ENCODE measurements around the gene TGFBR3. TPM values are rescaled to one million over a fixed set of nuclear protein-coding genes. Genes with fewer than 3 reads are reported as not detected.
A peak's percentile ranks its signal among the peaks of the same experiment; 100 is the strongest.

Gene TGFBR3
- total and polyA plus RNA-seq, 4 donors = 3.6 to 81.5 (median 33.4) TPM

DNA sequence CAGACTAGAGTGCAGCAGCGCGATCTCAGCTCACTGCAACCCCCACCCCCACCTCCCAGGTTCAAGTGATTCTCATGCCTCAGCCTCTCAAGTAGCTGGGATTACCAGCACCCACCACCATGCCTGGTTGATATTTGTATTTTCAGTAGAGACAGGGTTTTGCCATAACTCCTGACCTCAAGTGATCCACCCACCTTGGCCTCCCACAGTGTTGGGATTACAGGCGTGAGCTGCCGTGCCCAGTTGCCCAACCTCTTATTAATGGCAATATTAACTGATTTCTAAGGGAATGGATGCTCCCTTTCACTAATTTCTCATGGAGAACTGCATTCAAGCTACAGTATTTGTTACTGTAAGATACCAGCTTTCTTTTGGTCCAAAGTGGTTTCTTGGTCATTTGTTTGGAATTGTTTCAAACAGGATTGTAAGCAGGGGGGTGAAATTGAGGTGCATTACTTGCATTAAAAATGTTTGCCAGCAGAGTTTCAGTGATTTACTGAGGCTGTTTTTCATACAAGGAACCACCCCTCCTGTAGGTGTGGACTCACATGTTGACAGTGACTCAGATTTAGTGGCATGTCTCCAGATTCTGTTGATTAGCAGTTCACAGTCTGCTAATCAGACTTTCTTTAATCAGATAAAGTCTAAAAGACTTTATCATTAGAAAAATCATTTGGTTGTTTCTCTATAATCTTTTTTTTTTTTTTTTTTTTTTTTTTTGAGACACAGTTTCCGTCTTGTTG, 3.9 kb upstream of the TGFBR3 start:
- intact Hi-C loops (cut with DNase I) = loop anchor here (5.0 kb wide), 3 partner anchors 148 to 198 kb away; no protein-coding TSS in a partner anchor
- Histone ChIP-seq H3K9me3 (ENCODE audit: control insufficient read depth, low read length) (no peaks in the 10 kb centered on the region), H3K27me3 (ENCODE audit: control insufficient read depth in 1 of 2, insufficient read depth in 2 of 2, low read length in 1 of 2) (no peaks in the 10 kb centered on the region), H3K4me1 (ENCODE audit: control insufficient read depth in 1 of 2, insufficient read depth in 2 of 2, low read length in 2 of 2) (no peaks in the 10 kb centered on the region), H3K36me3 (ENCODE audit: control insufficient read depth in 1 of 2, insufficient read depth in 2 of 2, low read length in 1 of 2) (no peaks in the 10 kb centered on the region), H3K27ac (ENCODE audit: low read depth in 1 of 2, low read length in 2 of 2) (no peak overlapping the region), H3K4me3 (ENCODE audit: low read length in 2 of 2) (no peak overlapping the region)
- no peak for ATAC-seq (ENCODE audit: low FRiP score)
- 82 to 89% methylated on average over 5 of the region's 5 CpGs for WGBS, 2 donors
- DNase-seq = no peak

- no peaks in the 10 kb centered on the region for H3K9me3 ChIP-seq (ENCODE audit: control insufficient read depth, low read length)
- peak; percentile 69 to 79 for DNase-seq
- WGBS, 2 donors = 0% methylated on average over 40 to 42 of the region's 42 CpGs
- no peaks in the 10 kb centered on the region for H3K36me3 ChIP-seq (ENCODE audit: control insufficient read depth in 1 of 2, insufficient read depth in 2 of 2, low read length in 1 of 2)
- H3K4me1 ChIP-seq (ENCODE audit: control insufficient read depth in 1 of 2, insufficient read depth in 2 of 2, low read length in 2 of 2) = no peaks in the 10 kb centered on the region
- no peaks in the 10 kb centered on the region for H3K27me3 ChIP-seq (ENCODE audit: control insufficient read depth in 1 of 2, insufficient read depth in 2 of 2, low read length in 1 of 2)
- H3K27ac ChIP-seq (ENCODE audit: low read depth in 1 of 2, low read length in 2 of 2) = peak overlapping the region; percentile 5 to 84
- H3K4me3 ChIP-seq (ENCODE audit: low read length in 2 of 2) = peak overlapping the region; percentile 73 to 74
- intact Hi-C loops (cut with DNase I) = loop anchor here (5.0 kb wide), 3 partner anchors 143 to 193 kb away; no protein-coding TSS in a partner anchor
- ATAC-seq (ENCODE audit: low FRiP score) = peak; percentile 66
Measured at GRCh38 chr1:91885213-91885715, 687 bp downstream of the TGFBR3 start.

DNA sequence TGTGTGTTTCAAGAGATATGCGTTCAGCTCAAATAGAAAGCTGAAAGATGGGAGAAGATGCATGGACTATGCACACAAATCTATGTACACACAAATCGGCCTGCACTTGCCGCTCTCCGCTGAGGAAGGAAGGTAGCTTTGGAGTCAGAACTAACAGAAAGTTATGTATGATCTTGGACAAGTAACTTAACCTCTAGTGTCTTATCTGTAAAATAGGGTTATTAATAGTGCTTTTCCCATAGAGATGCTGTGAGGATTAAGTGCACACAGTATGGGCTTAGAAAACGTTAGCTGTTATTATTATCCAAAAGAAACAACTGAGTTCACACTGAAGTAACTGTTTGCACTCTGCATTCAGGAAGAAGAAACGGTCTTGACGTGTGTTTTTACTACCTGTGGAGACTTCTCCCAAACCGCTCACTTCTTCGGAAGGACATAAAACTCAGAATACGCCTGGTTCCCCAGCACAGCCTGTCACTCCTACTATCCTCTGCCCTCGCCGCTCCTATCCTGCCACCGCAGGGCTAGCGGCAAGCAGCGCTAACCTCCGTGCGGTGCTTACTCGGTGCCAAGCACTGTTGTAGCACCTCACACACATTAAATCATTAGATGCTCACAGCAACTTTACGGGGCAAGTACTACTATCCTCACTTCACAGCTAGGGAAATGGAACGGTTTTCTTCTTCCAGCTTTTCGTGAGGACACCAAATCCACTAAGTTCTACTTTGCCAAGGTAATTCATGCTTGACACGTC, 1.3 kb downstream of the TGFBR3 start:
- Histone ChIP-seq H3K27me3 (ENCODE audit: control insufficient read depth in 1 of 2, insufficient read depth in 2 of 2, low read length in 1 of 2) (no peaks in the 10 kb centered on the region), H3K36me3 (ENCODE audit: control insufficient read depth in 1 of 2, insufficient read depth in 2 of 2, low read length in 1 of 2) (no peaks in the 10 kb centered on the region), H3K4me1 (ENCODE audit: control insufficient read depth in 1 of 2, insufficient read depth in 2 of 2, low read length in 2 of 2) (no peaks in the 10 kb centered on the region), H3K27ac (ENCODE audit: low read depth in 1 of 2, low read length in 2 of 2) (peak overlapping the region in 1 of 2 donors; percentile 7), H3K9me3 (ENCODE audit: control insufficient read depth, low read length) (no peaks in the 10 kb centered on the region), H3K4me3 (ENCODE audit: low read length in 2 of 2) (peak overlapping the region; percentile 73 to 74)
- 15% methylated on average over 22 of the region's 22 CpGs for WGBS, 2 donors
- no peak for DNase-seq
- ATAC-seq (ENCODE audit: low FRiP score) = peak; percentile 34
- intact Hi-C loops (cut with DNase I) = loop anchor here (5.0 kb wide), 3 partner anchors 142 to 192 kb away; no protein-coding TSS in a partner anchor

- H3K27ac ChIP-seq (ENCODE audit: low read depth in 1 of 2, low read length in 2 of 2) = no peak overlapping the region
- H3K4me1 ChIP-seq (ENCODE audit: control insufficient read depth in 1 of 2, insufficient read depth in 2 of 2, low read length in 2 of 2) = no peaks in the 10 kb centered on the region
- intact Hi-C loops (cut with DNase I) = no loop called here
- H3K27me3 ChIP-seq (ENCODE audit: control insufficient read depth in 1 of 2, insufficient read depth in 2 of 2, low read length in 1 of 2) = no peaks in the 10 kb centered on the region
- DNase-seq (no peak), ATAC-seq (ENCODE audit: low FRiP score) (no peak)
- 20 to 22% methylated on average over 6 of the region's 6 CpGs for WGBS, 2 donors
- no peaks in the 10 kb centered on the region for H3K36me3 ChIP-seq (ENCODE audit: control insufficient read depth in 1 of 2, insufficient read depth in 2 of 2, low read length in 1 of 2)
- no peak overlapping the region for H3K4me3 ChIP-seq (ENCODE audit: low read length in 2 of 2)
- no peaks in the 10 kb centered on the region for H3K9me3 ChIP-seq (ENCODE audit: control insufficient read depth, low read length)
Measured at GRCh38 chr1:91883470-91883869, 2.5 kb downstream of the TGFBR3 start.

- H3K27ac ChIP-seq (ENCODE audit: low read depth in 1 of 2, low read length in 2 of 2) = no peak overlapping the region
- ATAC-seq (ENCODE audit: low FRiP score) = no peak
- no peaks in the 10 kb centered on the region for H3K27me3 ChIP-seq (ENCODE audit: control insufficient read depth in 1 of 2, insufficient read depth in 2 of 2, low read length in 1 of 2)
- 95 to 96% methylated on average over 3 of the region's 3 CpGs for WGBS, 2 donors
- peaks cover 0 to 2% of the 10 kb centered on the region in 2 donors for H3K4me1 ChIP-seq (ENCODE audit: control insufficient read depth in 1 of 2, insufficient read depth in 2 of 2, low read length in 2 of 2)
- intact Hi-C loops (cut with DNase I) = no loop called here
- H3K4me3 ChIP-seq (ENCODE audit: low read length in 2 of 2) = no peak overlapping the region
- H3K36me3 ChIP-seq (ENCODE audit: control insufficient read depth in 1 of 2, insufficient read depth in 2 of 2, low read length in 1 of 2) = no peaks in the 10 kb centered on the region
- DNase-seq = no peak
- H3K9me3 ChIP-seq (ENCODE audit: control insufficient read depth, low read length) = no peaks in the 10 kb centered on the region
Measured at GRCh38 chr1:91881280-91881679, 4.7 kb downstream of the TGFBR3 start.

GRCh38 chr1:91879733-91880132, 6.2 kb downstream of the TGFBR3 start:
- intact Hi-C loops (cut with DNase I) = no loop called here
- peaks cover 0 to 5% of the 10 kb centered on the region in 2 donors for H3K4me1 ChIP-seq (ENCODE audit: control insufficient read depth in 1 of 2, insufficient read depth in 2 of 2, low read length in 2 of 2)
- H3K27me3 ChIP-seq (ENCODE audit: control insufficient read depth in 1 of 2, insufficient read depth in 2 of 2, low read length in 1 of 2) = no peaks in the 10 kb centered on the region
- no peaks in the 10 kb centered on the region for H3K9me3 ChIP-seq (ENCODE audit: control insufficient read depth, low read length)
- no peak for DNase-seq
- ATAC-seq (ENCODE audit: low FRiP score) = no peak
- H3K27ac ChIP-seq (ENCODE audit: low read depth in 1 of 2, low read length in 2 of 2) = no peak overlapping the region
- H3K36me3 ChIP-seq (ENCODE audit: control insufficient read depth in 1 of 2, insufficient read depth in 2 of 2, low read length in 1 of 2) = no peaks in the 10 kb centered on the region
- no peak overlapping the region for H3K4me3 ChIP-seq (ENCODE audit: low read length in 2 of 2)

- 88% methylated on average over 5 of the region's 5 CpGs for WGBS, 2 donors
- ATAC-seq (ENCODE audit: low FRiP score) = no peak
Measured at GRCh38 chr1:91877574-91878208, 8.3 kb downstream of the TGFBR3 start.

GRCh38 chr1:91876781-91877573, 9.0 kb downstream of the TGFBR3 start:
- Histone ChIP-seq H3K9me3 (ENCODE audit: control insufficient read depth, low read length) (no peaks in the 10 kb centered on the region), H3K27me3 (ENCODE audit: control insufficient read depth in 1 of 2, insufficient read depth in 2 of 2, low read length in 1 of 2) (no peaks in the 10 kb centered on the region), H3K27ac (ENCODE audit: low read depth in 1 of 2, low read length in 2 of 2) (no peak overlapping the region), H3K4me3 (ENCODE audit: low read length in 2 of 2) (no peak overlapping the region), H3K4me1 (ENCODE audit: control insufficient read depth in 1 of 2, insufficient read depth in 2 of 2, low read length in 2 of 2) (peaks cover 0 to 5% of the 10 kb centered on the region in 2 donors), H3K36me3 (ENCODE audit: control insufficient read depth in 1 of 2, insufficient read depth in 2 of 2, low read length in 1 of 2) (no peaks in the 10 kb centered on the region)
- intact Hi-C loops (cut with DNase I) = no loop called here
- no peak for DNase-seq
- ATAC-seq (ENCODE audit: low FRiP score) = peak; percentile 34
- 74% methylated on average over 2 of the region's 2 CpGs for WGBS, 2 donors

More at GRCh38 chr1:91877574-91878208, 8.3 kb downstream of the TGFBR3 start:
- DNase-seq = no peak
- Histone ChIP-seq H3K4me3 (ENCODE audit: low read length in 2 of 2) (no peak overlapping the region), H3K36me3 (ENCODE audit: control insufficient read depth in 1 of 2, insufficient read depth in 2 of 2, low read length in 1 of 2) (no peaks in the 10 kb centered on the region), H3K4me1 (ENCODE audit: control insufficient read depth in 1 of 2, insufficient read depth in 2 of 2, low read length in 2 of 2) (peaks cover 0 to 5% of the 10 kb centered on the region in 2 donors), H3K27ac (ENCODE audit: low read depth in 1 of 2, low read length in 2 of 2) (no peak overlapping the region), H3K27me3 (ENCODE audit: control insufficient read depth in 1 of 2, insufficient read depth in 2 of 2, low read length in 1 of 2) (no peaks in the 10 kb centered on the region), H3K9me3 (ENCODE audit: control insufficient read depth, low read length) (no peaks in the 10 kb centered on the region)
- intact Hi-C loops (cut with DNase I) = no loop called here

All from aorta (tissue), 5 donors.